ENCODE measurements around the gene FHL1.

The FHL1 gene

GRCh38 chrX:136204571-136204970, 57.2 kb downstream of the FHL1 start:
- H2AFZ ChIP-seq (ENCODE audit: low read length), result no peak overlapping the region
- H3K4me1 ChIP-seq (ENCODE audit: control insufficient read depth in 2 of 2, insufficient read depth in 1 of 2, low read depth in 1 of 2, low read length in 2 of 2), result peaks cover 0 to 3% of the 10 kb centered on the region in 2 donors
- H4K8ac ChIP-seq (ENCODE audit: low read depth, low read length), result no peak overlapping the region
- H3K79me1 ChIP-seq (ENCODE audit: low read depth, low read length), result no peaks in the 10 kb centered on the region
- no peak overlapping the region for H3K14ac ChIP-seq (ENCODE audit: low read length)
- no peak for DNase-seq (ENCODE audit: low spot score)
- H2BK120ac ChIP-seq (ENCODE audit: low read depth, low read length), result no peak overlapping the region
- no peak overlapping the region for H2BK15ac ChIP-seq (ENCODE audit: low read length)
- no peak overlapping the region for H3K18ac ChIP-seq (ENCODE audit: low read length)
- no peak overlapping the region for H2BK5ac ChIP-seq (ENCODE audit: low read length)
- no peak overlapping the region for H3K4me2 ChIP-seq (ENCODE audit: insufficient read depth, low read length, poor library complexity, severe bottlenecking)
- no peak overlapping the region for H3K23ac ChIP-seq (ENCODE audit: low read depth, low read length, poor library complexity)
- H4K91ac ChIP-seq (ENCODE audit: low read depth, low read length, poor library complexity), result no peak overlapping the region
- no peaks in the 10 kb centered on the region for H3K9me3 ChIP-seq (replicated peaks in 1 of 2; ENCODE audit: control insufficient read depth in 2 of 2, insufficient read depth in 1 of 2, low read depth in 1 of 2, low read length in 2 of 2)
- no peak overlapping the region for H3K27ac ChIP-seq (replicated peaks; ENCODE audit: low read length)
- no peaks in the 10 kb centered on the region for H3K27me3 ChIP-seq (ENCODE audit: control insufficient read depth in 3 of 3, insufficient read depth in 3 of 3, low read depth in 1 of 3, low read length in 3 of 3)
- H3K36me3 ChIP-seq (replicated peaks in 1 of 2; ENCODE audit: control insufficient read depth in 2 of 2, insufficient read depth in 2 of 2, low read length in 2 of 2), result peaks cover 7 to 10% of the 10 kb centered on the region in 2 donors
- H3K4ac ChIP-seq (ENCODE audit: low read length), result no peak overlapping the region
- no peak overlapping the region for H2BK12ac ChIP-seq (ENCODE audit: low read length)
- no peak overlapping the region for H3K4me3 ChIP-seq (ENCODE audit: low read length in 2 of 2)
- WGBS, 2 donors (ENCODE audit: extremely low coverage in 2 of 2, insufficient read length in 2 of 2, insufficient replicate concordance in 1 of 2), result no CpG with 5 or more reads among the region's 2 CpGs
- no peak overlapping the region for H2AK5ac ChIP-seq (ENCODE audit: low read depth, low read length)
- no peak overlapping the region for H3K9ac ChIP-seq (ENCODE audit: low read depth, low read length, poor library complexity)

DNA sequence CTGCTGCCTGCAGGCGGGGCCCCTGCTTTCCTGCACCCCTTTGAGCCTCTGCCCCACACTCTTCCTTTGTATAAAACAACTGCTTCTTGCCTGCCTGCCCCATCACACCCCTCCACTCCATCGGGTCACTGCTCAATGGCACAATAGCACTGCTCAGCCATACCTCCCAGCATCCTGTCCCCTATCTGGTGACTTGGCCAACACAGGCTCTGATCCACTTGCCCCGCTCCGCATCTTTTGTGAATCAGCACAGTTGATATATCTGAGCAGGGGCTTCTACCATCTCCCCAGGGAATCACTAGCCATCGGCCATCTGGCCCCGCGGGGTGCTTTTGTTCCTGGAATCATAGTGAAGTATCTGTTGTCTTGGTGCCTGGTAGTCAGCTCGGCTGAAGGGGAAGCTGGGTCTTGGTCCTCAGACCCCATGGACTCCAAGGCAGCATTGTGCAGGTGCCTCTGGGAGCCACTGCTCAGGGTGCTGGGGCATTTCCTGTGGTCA, 58.6 kb downstream of the FHL1 start:
- Histone ChIP-seq H2BK15ac (ENCODE audit: low read length) (no peak overlapping the region), H2BK5ac (ENCODE audit: low read length) (no peak overlapping the region), H3K79me1 (ENCODE audit: low read depth, low read length) (no peaks in the 10 kb centered on the region), H4K8ac (ENCODE audit: low read depth, low read length) (no peak overlapping the region), H2AFZ (ENCODE audit: low read length) (no peak overlapping the region), H3K27me3 (ENCODE audit: control insufficient read depth in 3 of 3, insufficient read depth in 3 of 3, low read depth in 1 of 3, low read length in 3 of 3) (peaks cover 0 to 2% (median 0%) of the 10 kb centered on the region in 3 experiments), H3K18ac (ENCODE audit: low read length) (no peak overlapping the region), H3K4ac (ENCODE audit: low read length) (no peak overlapping the region), H3K27ac (replicated peaks; ENCODE audit: low read length) (no peak overlapping the region), H3K9me3 (replicated peaks in 1 of 2; ENCODE audit: control insufficient read depth in 2 of 2, insufficient read depth in 1 of 2, low read depth in 1 of 2, low read length in 2 of 2) (no peaks in the 10 kb centered on the region), H2BK12ac (ENCODE audit: low read length) (no peak overlapping the region), H3K4me1 (ENCODE audit: control insufficient read depth in 2 of 2, insufficient read depth in 1 of 2, low read depth in 1 of 2, low read length in 2 of 2) (peaks cover 3 to 4% of the 10 kb centered on the region in 2 donors), H3K14ac (ENCODE audit: low read length) (no peak overlapping the region), H4K91ac (ENCODE audit: low read depth, low read length, poor library complexity) (no peak overlapping the region), H3K36me3 (replicated peaks in 1 of 2; ENCODE audit: control insufficient read depth in 2 of 2, insufficient read depth in 2 of 2, low read length in 2 of 2) (peaks cover 7 to 11% of the 10 kb centered on the region in 2 donors), H3K4me3 (ENCODE audit: low read length in 2 of 2) (no peak overlapping the region), H3K4me2 (ENCODE audit: insufficient read depth, low read length, poor library complexity, severe bottlenecking) (no peak overlapping the region), H3K9ac (ENCODE audit: low read depth, low read length, poor library complexity) (no peak overlapping the region), H3K23ac (ENCODE audit: low read depth, low read length, poor library complexity) (no peak overlapping the region), H2AK5ac (ENCODE audit: low read depth, low read length) (no peak overlapping the region), H2BK120ac (ENCODE audit: low read depth, low read length) (no peak overlapping the region)
- no CpG with 5 or more reads among the region's 8 CpGs for WGBS, 2 donors (ENCODE audit: extremely low coverage in 2 of 2, insufficient read length in 2 of 2, insufficient replicate concordance in 1 of 2)
- DNase-seq (ENCODE audit: low spot score), result no peak

GRCh38 chrX:136206916-136207315, 59.6 kb downstream of the FHL1 start:
- H3K36me3 ChIP-seq (replicated peaks in 1 of 2; ENCODE audit: control insufficient read depth in 2 of 2, insufficient read depth in 2 of 2, low read length in 2 of 2), result peaks cover 7 to 11% of the 10 kb centered on the region in 2 donors
- H3K9ac ChIP-seq (ENCODE audit: low read depth, low read length, poor library complexity), result no peak overlapping the region
- H4K91ac ChIP-seq (ENCODE audit: low read depth, low read length, poor library complexity), result no peak overlapping the region
- H3K4me3 ChIP-seq (ENCODE audit: low read length in 2 of 2), result no peak overlapping the region
- DNase-seq (ENCODE audit: low spot score), result no peak
- H3K23ac ChIP-seq (ENCODE audit: low read depth, low read length, poor library complexity), result no peak overlapping the region
- no peak overlapping the region for H2AFZ ChIP-seq (ENCODE audit: low read length)
- no peaks in the 10 kb centered on the region for H3K79me1 ChIP-seq (ENCODE audit: low read depth, low read length)
- H2AK5ac ChIP-seq (ENCODE audit: low read depth, low read length), result no peak overlapping the region
- H3K27ac ChIP-seq (replicated peaks; ENCODE audit: low read length), result no peak overlapping the region
- no CpG with 5 or more reads among the region's 6 CpGs for WGBS, 2 donors (ENCODE audit: extremely low coverage in 2 of 2, insufficient read length in 2 of 2, insufficient replicate concordance in 1 of 2)
- peaks cover 0 to 2% (median 0%) of the 10 kb centered on the region in 3 experiments for H3K27me3 ChIP-seq (ENCODE audit: control insufficient read depth in 3 of 3, insufficient read depth in 3 of 3, low read depth in 1 of 3, low read length in 3 of 3)
- H3K4me1 ChIP-seq (ENCODE audit: control insufficient read depth in 2 of 2, insufficient read depth in 1 of 2, low read depth in 1 of 2, low read length in 2 of 2), result peaks cover 2 to 4% of the 10 kb centered on the region in 2 donors
- H2BK5ac ChIP-seq (ENCODE audit: low read length), result no peak overlapping the region
- no peak overlapping the region for H3K18ac ChIP-seq (ENCODE audit: low read length)
- H3K14ac ChIP-seq (ENCODE audit: low read length), result no peak overlapping the region
- no peak overlapping the region for H3K4me2 ChIP-seq (ENCODE audit: insufficient read depth, low read length, poor library complexity, severe bottlenecking)
- no peak overlapping the region for H3K4ac ChIP-seq (ENCODE audit: low read length)
- H2BK12ac ChIP-seq (ENCODE audit: low read length), result no peak overlapping the region
- H2BK15ac ChIP-seq (ENCODE audit: low read length), result no peak overlapping the region
- no peaks in the 10 kb centered on the region for H3K9me3 ChIP-seq (replicated peaks in 1 of 2; ENCODE audit: control insufficient read depth in 2 of 2, insufficient read depth in 1 of 2, low read depth in 1 of 2, low read length in 2 of 2)
- H4K8ac ChIP-seq (ENCODE audit: low read depth, low read length), result no peak overlapping the region
- no peak overlapping the region for H2BK120ac ChIP-seq (ENCODE audit: low read depth, low read length)

DNA sequence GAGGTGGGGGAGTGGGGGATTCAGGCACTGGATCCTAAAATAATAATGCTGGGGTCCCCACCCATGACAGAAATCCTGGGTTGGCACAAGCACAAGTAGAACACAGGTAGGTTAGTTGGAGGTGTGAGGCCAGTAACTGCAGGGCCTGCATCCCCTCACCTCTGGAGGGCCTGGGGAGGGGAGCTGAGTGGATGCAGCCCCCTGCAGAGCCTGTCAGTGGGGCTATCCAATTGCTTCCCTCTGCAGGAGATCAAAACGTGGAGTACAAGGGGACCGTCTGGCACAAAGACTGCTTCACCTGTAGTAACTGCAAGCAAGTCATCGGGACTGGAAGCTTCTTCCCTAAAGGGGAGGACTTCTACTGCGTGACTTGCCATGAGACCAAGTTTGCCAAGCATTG, 60.2 kb downstream of the FHL1 start:
- H3K36me3 ChIP-seq (replicated peaks in 1 of 2; ENCODE audit: control insufficient read depth in 2 of 2, insufficient read depth in 2 of 2, low read length in 2 of 2), result peaks cover 7 to 11% of the 10 kb centered on the region in 2 donors
- H3K4me1 ChIP-seq (ENCODE audit: control insufficient read depth in 2 of 2, insufficient read depth in 1 of 2, low read depth in 1 of 2, low read length in 2 of 2), result peaks cover 3 to 4% of the 10 kb centered on the region in 2 donors
- no peak overlapping the region for H4K8ac ChIP-seq (ENCODE audit: low read depth, low read length)

More for the DNA sequence above, 60.2 kb downstream of the FHL1 start:
- no peak overlapping the region for H3K18ac ChIP-seq (ENCODE audit: low read length)
- no peak overlapping the region for H2AFZ ChIP-seq (ENCODE audit: low read length)
- no peak overlapping the region for H2BK5ac ChIP-seq (ENCODE audit: low read length)
- no peak overlapping the region for H4K91ac ChIP-seq (ENCODE audit: low read depth, low read length, poor library complexity)
- H2AK5ac ChIP-seq (ENCODE audit: low read depth, low read length), result no peak overlapping the region
- H2BK15ac ChIP-seq (ENCODE audit: low read length), result no peak overlapping the region
- H2BK120ac ChIP-seq (ENCODE audit: low read depth, low read length), result no peak overlapping the region
- H2BK12ac ChIP-seq (ENCODE audit: low read length), result no peak overlapping the region
- H3K27me3 ChIP-seq (ENCODE audit: control insufficient read depth in 3 of 3, insufficient read depth in 3 of 3, low read depth in 1 of 3, low read length in 3 of 3), result peaks cover 0 to 2% (median 0%) of the 10 kb centered on the region in 3 experiments
- H3K79me1 ChIP-seq (ENCODE audit: low read depth, low read length), result no peaks in the 10 kb centered on the region
- no peak overlapping the region for H3K4me3 ChIP-seq (ENCODE audit: low read length in 2 of 2)
- DNase-seq (ENCODE audit: low spot score), result no peak
- no peak overlapping the region for H3K4ac ChIP-seq (ENCODE audit: low read length)
- H3K23ac ChIP-seq (ENCODE audit: low read depth, low read length, poor library complexity), result no peak overlapping the region
- no CpG with 5 or more reads among the region's 4 CpGs for WGBS, 2 donors (ENCODE audit: extremely low coverage in 2 of 2, insufficient read length in 2 of 2, insufficient replicate concordance in 1 of 2)
- H3K14ac ChIP-seq (ENCODE audit: low read length), result no peak overlapping the region
- no peak overlapping the region for H3K9ac ChIP-seq (ENCODE audit: low read depth, low read length, poor library complexity)
- H3K4me2 ChIP-seq (ENCODE audit: insufficient read depth, low read length, poor library complexity, severe bottlenecking), result no peak overlapping the region
- no peak overlapping the region for H3K27ac ChIP-seq (replicated peaks; ENCODE audit: low read length)
- H3K9me3 ChIP-seq (replicated peaks in 1 of 2; ENCODE audit: control insufficient read depth in 2 of 2, insufficient read depth in 1 of 2, low read depth in 1 of 2, low read length in 2 of 2), result no peaks in the 10 kb centered on the region
